Keratinocyte (primary cell): ENCODE measurements around the gene DCN.

Source experiments
- CTCF ChIP-seq, 3 experiments: IDR thresholded peaks in 1 of 3; conservative IDR thresholded peaks in 1 of 3; optimal IDR thresholded peaks in 1 of 3; 2 replicates in 2 of 3; 3 replicates in 1 of 3; pipeline versions ENCODE3 to v1.5.1; 2011; ENCODE audit warnings: low read length in 3 of 3, mild to moderate bottlenecking in 3 of 3, moderate library complexity in 2 of 3, control low read depth in 1 of 3, inconsistent platforms in 1 of 3; ENCODE audit not compliant: insufficient read depth in 2 of 3; ENCODE audit errors: extremely low read depth in 1 of 3
- EZH2 ChIP-seq: IDR thresholded peaks from one replicate; pipeline ENCODE4 v1.6.1; 2012; ENCODE audit warnings: inconsistent platforms, mild to moderate bottlenecking, low read length, moderate library complexity

- TF ChIP-seq CTCF (optimal IDR thresholded peaks at IDR 0.05 in 1 of 3, IDR thresholded peaks at IDR 0.05 in 1 of 3, conservative IDR thresholded peaks at IDR 0.05 in 1 of 3; ENCODE audit: extremely low read depth in 1 of 3, insufficient read depth in 2 of 3, low read length in 3 of 3) = no peak
- TF ChIP-seq EZH2 = no peak
These were observed 21.0 kb upstream of the DCN start for GRCh38 chr12:91203610-91204009.
